ENCODE measurements around the gene GDI2.
A peak's percentile ranks its signal among the peaks of the same experiment; 100 is the strongest.

GDI2 gene

DNA sequence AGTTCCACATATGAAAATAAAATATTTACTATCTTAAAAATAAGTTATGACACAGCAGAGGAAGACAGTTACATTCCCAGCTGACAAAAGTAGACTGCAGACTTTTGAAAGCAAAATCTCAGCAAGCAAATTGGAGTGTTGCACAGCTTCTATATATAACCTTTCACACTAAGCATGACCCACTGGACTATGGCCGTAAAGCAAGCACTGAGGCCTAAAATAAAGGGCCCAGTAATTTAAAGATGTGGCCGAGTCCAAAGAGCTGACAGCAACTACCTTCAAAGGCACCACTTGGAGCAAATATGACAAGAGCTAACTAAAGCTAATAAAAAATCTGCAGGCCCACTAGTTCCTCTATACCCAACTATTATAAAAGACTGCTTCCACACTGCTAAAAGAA, 6.5 kb downstream of the GDI2 start:
- TF ChIP-seq, protein P1, sequence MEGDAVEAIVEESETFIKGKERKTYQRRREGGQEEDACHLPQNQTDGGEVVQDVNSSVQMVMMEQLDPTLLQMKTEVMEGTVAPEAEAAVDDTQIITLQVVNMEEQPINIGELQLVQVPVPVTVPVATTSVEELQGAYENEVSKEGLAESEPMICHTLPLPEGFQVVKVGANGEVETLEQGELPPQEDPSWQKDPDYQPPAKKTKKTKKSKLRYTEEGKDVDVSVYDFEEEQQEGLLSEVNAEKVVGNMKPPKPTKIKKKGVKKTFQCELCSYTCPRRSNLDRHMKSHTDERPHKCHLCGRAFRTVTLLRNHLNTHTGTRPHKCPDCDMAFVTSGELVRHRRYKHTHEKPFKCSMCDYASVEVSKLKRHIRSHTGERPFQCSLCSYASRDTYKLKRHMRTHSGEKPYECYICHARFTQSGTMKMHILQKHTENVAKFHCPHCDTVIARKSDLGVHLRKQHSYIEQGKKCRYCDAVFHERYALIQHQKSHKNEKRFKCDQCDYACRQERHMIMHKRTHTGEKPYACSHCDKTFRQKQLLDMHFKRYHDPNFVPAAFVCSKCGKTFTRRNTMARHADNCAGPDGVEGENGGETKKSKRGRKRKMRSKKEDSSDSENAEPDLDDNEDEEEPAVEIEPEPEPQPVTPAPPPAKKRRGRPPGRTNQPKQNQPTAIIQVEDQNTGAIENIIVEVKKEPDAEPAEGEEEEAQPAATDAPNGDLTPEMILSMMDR (IDR thresholded peaks at IDR 0.05; ENCODE audit: low read length): no peak
- no peak for TF ChIP-seq EZH2 (IDR thresholded peaks at IDR 0.05; ENCODE audit: borderline replicate concordance, low read length)
- Histone ChIP-seq H3K9me2 (ENCODE audit: low read depth, low read length) (no peaks in the 10 kb centered on the region), H3K27ac (ENCODE audit: low read depth, low read length, poor library complexity, severe bottlenecking) (peak overlapping the region; percentile 45), H3K27me3 (ENCODE audit: insufficient read depth, low read length) (no peaks in the 10 kb centered on the region), H3K36me3 (ENCODE audit: insufficient read depth, low read length) (peaks cover 56% of the 10 kb centered on the region), H3K79me2 (ENCODE audit: insufficient read depth, low read length) (peaks cover 100% of the 10 kb centered on the region), H2AFZ (ENCODE audit: low read length) (no peak overlapping the region), H3K4me2 (ENCODE audit: low read length) (peak overlapping the region; percentile 37), H3K4me1 (ENCODE audit: insufficient read depth, low read length, severe bottlenecking) (peaks cover 65% of the 10 kb centered on the region), H3F3A (ENCODE audit: insufficient read depth, low read length) (no peaks in the 10 kb centered on the region), H3K9me3 (ENCODE audit: low read length) (no peaks in the 10 kb centered on the region), H3K4me3 (ENCODE audit: low read depth, low read length, poor library complexity, severe bottlenecking) (peak overlapping the region; percentile 37), H3K9ac (ENCODE audit: low read length) (no peak overlapping the region; the same call in 1 of the 2 replicates), H4K20me1 (ENCODE audit: insufficient read depth, low read length) (no peaks in the 10 kb centered on the region; the same call in 1 of the 2 replicates)

DNA sequence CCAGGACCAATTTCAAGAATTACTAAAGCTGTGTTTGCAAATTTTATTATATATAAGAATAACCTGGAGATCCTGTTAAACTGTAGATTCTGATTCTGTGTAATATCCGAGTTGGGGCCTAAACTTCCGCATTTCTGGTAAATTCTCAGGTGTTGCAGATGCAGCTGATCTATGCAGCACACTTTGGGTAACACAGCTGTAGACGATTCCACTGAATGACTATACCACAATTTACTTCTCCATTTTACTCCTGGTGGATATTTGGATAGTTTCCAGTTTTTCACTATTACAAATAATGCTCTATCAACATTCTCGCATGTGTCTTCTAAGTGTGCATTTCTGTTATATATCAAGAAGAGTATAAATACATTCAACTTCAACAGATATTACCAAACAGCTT, 7.5 kb downstream of the GDI2 start:
- H3K9me3 ChIP-seq (ENCODE audit: low read length): no peaks in the 10 kb centered on the region
- no peaks in the 10 kb centered on the region for H3F3A ChIP-seq (ENCODE audit: insufficient read depth, low read length)
- H3K36me3 ChIP-seq (ENCODE audit: insufficient read depth, low read length): peaks cover 58% of the 10 kb centered on the region
- peaks cover 55% of the 10 kb centered on the region for H3K4me1 ChIP-seq (ENCODE audit: insufficient read depth, low read length, severe bottlenecking)
- TF ChIP-seq EZH2 (IDR thresholded peaks at IDR 0.05; ENCODE audit: borderline replicate concordance, low read length): no peak
- TF ChIP-seq, protein P1 (IDR thresholded peaks at IDR 0.05; ENCODE audit: low read length): no peak
- no peak overlapping the region for H2AFZ ChIP-seq (ENCODE audit: low read length)
- no peaks in the 10 kb centered on the region for H3K9me2 ChIP-seq (ENCODE audit: low read depth, low read length)
- peak overlapping the region; percentile 54 for H3K27ac ChIP-seq (ENCODE audit: low read depth, low read length, poor library complexity, severe bottlenecking)
- peaks cover 99% of the 10 kb centered on the region for H3K79me2 ChIP-seq (ENCODE audit: insufficient read depth, low read length)
- H4K20me1 ChIP-seq (ENCODE audit: insufficient read depth, low read length): peaks cover under 1% of the 10 kb centered on the region
- H3K4me3 ChIP-seq (ENCODE audit: low read depth, low read length, poor library complexity, severe bottlenecking): no peak overlapping the region
- H3K9ac ChIP-seq (ENCODE audit: low read length): no peak overlapping the region
- H3K27me3 ChIP-seq (ENCODE audit: insufficient read depth, low read length): no peaks in the 10 kb centered on the region
- 0 out of 2 replicates have a peak overlapping the region, but pooled peaks have one; percentile 12 for H3K4me2 ChIP-seq (ENCODE audit: low read length)

DNA sequence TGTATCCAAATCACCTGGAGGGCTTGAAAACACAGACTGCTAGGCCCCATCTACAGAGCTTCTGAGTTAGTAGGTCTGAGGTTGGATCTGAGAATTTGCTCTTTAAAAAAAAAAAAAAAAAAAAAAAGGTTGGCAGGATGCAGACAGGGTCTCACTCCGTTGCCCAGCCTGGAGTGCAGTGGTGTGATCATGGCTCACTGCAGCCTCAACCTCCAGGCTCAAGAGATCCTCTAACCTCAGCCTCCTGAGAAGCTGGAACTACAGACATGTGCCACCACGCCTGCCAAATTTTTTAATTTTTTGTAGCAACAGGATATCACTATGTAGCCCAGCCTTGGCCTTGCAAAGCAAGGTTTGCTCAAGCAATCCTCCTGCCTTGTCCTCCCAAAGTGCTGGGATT, 8.0 kb downstream of the GDI2 start:
- Histone ChIP-seq H3K4me1 (ENCODE audit: insufficient read depth, low read length, severe bottlenecking) (peaks cover 51% of the 10 kb centered on the region), H4K20me1 (ENCODE audit: insufficient read depth, low read length) (peaks cover 3% of the 10 kb centered on the region)

More for the DNA sequence above, 8.0 kb downstream of the GDI2 start:
- Histone ChIP-seq H3K4me3 (ENCODE audit: low read depth, low read length, poor library complexity, severe bottlenecking) (no peak overlapping the region), H3K9ac (ENCODE audit: low read length) (no peak overlapping the region), H3K4me2 (ENCODE audit: low read length) (no peak overlapping the region), H3F3A (ENCODE audit: insufficient read depth, low read length) (no peaks in the 10 kb centered on the region), H3K9me3 (ENCODE audit: low read length) (no peaks in the 10 kb centered on the region), H2AFZ (ENCODE audit: low read length) (no peak overlapping the region), H3K27me3 (ENCODE audit: insufficient read depth, low read length) (no peaks in the 10 kb centered on the region), H3K79me2 (ENCODE audit: insufficient read depth, low read length) (peaks cover 99% of the 10 kb centered on the region), H3K9me2 (ENCODE audit: low read depth, low read length) (no peaks in the 10 kb centered on the region), H3K27ac (ENCODE audit: low read depth, low read length, poor library complexity, severe bottlenecking) (peak overlapping the region; percentile 54), H3K36me3 (ENCODE audit: insufficient read depth, low read length) (peaks cover 63% of the 10 kb centered on the region)
- TF ChIP-seq, protein P1 (IDR thresholded peaks at IDR 0.05; ENCODE audit: low read length): no peak
- no peak for TF ChIP-seq EZH2 (IDR thresholded peaks at IDR 0.05; ENCODE audit: borderline replicate concordance, low read length)
